Activated naive CD8-positive, alpha-beta T cell treated with anti-CD3 and anti-CD28 coated beads, Interleukin-2, amount 50 U/mL, for 16 hours (primary cell): ENCODE data around the gene TSPAN3.

Experiments
- DNase-seq: peaks from one replicate; pipeline ENCODE4 v3.0.0-alpha.2; 2020; ENCODE audit warnings: low read depth, low spot score

Gene TSPAN3

DNA sequence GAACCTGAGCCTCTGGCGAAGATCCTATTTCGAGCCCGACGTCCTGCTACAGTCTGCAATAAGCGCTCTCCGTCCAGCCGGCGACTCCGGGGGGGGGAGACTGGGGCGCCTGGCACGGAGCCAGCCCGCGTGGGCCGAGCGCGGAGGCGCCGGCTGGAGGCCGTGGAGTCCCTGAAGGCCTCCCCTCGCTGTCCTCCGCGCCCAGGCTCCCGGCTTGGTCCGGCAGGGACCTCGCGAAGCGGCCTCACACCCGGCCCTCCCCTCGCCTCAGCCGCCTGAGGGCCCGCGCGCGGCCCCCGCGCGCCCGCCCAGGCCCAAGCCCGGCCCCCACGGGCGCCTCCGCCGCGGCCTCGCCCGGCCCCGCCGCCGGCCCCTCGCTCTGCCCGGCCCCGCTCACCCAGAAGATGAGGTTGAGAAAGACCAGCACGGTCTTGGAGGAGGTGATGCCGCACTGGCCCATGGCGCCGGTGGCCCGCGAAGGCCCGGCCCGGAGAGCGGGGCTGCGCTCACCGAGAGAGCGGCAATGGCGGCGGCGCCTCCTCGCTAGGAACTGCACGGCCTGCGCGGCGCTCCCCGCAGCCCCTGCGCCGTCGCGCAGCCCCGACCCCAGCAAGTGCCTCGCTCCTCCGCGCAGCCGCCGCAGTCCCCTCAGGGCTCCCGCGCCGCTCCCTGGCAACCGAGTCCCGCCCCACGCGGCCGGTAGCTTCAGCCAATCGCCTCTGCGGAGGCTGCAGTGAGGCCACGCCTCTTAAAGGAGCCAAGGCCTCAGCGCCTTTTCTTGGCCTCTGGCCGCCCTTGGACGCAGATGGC, at the start of gene TSPAN3:
TSPAN3 (minus strand) TSS at position 615 of the 810 bp plus-strand sequence; CDS start at position 460, 155 bp downstream.
- DNase-seq = peak; percentile 89

DNA sequence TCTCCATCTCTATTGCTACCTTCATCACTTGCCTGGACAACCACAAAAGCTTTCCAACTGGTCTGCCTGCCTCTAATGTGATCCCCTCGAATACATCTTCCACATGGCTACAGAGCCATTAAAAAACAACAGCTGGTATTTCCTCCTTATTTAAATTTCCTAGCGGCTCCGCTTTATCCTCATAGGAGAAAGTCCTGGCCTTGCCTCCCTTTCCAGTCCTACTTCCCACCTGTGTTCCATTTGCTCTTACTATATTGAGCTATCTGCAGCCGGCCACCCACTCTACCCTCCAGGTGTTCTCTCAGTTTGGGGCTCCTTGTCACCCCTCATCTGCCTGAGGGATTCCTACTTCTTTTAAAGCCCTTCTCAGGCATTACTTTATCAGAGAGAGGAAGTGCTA, 49.7 kb upstream of the TSPAN3 start:
- DNase-seq = no peak

DNA sequence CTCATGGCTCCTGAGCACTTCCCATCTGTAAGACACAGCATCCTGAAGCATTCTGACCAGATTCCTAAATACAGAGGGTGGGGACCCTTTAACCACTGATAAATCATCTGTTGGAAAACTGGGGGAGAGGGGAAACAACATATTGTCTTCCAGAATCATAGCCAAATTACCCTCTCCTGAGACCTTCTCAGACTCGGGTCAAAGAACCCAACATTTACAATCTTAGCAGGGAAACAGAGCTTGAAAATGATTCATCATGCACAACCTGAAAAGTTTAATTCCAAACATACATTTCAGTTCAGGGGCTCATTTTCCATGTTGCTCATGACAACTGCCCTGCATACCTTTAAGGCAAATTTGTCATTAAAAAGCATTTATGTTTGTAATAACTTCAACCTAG, 48.5 kb upstream of the TSPAN3 start:
- no peak for DNase-seq

DNA sequence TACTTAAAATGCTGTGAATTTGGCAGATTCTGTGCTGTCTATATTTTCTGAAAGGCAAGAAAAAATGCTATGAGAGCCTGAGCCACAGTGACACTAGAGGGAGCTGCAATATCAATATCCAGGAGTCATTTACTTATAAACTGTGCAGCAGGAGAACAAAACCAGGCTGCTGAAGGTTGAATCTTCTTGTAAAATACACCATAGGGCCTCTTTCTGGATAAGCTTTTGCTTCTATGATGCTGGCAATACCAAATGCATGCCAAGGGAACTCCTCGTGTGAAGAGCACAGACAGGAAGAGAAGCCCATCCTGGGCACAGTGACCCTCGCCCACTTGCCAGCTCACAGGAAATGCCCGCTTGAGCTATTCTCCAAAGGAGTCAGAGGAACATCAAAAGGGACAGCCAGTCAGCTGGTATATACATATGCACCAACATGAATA, 48.0 kb upstream of the TSPAN3 start:
- DNase-seq = no peak

DNA sequence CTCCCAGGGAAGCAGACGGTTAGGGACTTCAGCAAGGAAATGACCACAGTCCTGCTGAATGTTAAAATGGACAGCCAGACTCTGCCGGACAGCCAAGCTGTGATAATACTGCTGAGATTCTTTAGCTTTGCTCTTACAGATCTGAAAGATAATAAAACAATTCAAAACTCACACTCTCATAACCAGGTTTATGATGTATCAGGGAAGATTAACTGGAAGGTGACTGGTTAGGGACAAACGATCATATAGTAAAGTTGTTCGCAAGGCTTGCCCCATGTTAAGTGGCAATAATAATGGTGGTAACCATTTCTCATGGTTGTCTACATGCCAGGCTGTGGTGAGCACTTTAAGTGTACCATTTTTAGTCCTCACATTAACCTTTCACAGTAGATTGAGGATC, 44.3 kb upstream of the TSPAN3 start:
- DNase-seq = no peak

DNA sequence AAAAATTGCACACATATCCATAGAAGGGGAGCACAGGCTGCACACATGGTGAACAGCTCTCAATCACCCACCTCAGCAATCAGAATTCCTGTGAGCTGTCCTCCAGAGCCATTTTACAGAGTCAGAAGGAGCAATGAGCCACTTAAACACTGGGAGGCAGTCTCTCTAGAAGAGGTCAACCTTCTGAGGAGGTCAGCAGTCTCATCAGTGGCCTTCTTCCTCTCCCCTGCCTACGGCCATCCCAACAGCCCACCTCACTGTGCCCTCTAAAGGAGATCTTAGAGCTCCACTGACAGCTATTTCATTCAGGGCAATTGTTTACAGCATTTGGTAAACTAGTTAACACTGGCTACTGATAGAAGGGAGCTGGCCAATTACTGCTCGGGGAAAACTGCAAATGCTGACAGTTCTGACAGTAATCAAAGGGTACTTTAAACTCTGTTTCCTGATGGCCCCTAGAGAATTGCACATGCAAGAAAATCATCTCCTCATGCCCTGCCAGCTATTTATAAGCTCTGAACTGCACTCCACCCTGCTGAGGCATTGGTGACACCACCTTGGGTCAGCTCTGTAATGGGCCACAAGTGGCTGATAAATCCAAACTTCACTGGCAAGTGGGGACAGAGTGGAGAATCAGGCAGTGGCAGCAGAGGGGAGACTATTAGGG, 42.1 kb upstream of the TSPAN3 start:
- DNase-seq = no peak

DNA sequence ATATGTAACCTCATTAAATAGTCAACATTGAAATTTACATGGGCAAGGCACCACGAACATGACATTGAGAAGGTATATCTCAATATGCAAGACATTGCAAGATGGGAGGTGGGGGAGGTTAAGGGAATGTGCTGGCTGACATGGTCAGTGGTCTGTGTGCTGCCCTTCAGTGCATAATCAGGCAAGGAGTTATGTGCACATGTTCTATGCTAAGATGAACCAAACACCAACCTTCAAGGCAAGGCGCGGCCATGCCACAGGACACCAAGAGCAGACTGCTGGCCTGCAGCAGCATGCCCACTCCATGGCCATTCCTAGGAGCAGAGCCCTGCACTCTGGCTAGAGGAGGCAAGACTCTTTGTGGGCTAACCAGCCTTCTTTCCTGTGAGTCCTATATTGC, 40.9 kb upstream of the TSPAN3 start:
- DNase-seq = no peak

DNA sequence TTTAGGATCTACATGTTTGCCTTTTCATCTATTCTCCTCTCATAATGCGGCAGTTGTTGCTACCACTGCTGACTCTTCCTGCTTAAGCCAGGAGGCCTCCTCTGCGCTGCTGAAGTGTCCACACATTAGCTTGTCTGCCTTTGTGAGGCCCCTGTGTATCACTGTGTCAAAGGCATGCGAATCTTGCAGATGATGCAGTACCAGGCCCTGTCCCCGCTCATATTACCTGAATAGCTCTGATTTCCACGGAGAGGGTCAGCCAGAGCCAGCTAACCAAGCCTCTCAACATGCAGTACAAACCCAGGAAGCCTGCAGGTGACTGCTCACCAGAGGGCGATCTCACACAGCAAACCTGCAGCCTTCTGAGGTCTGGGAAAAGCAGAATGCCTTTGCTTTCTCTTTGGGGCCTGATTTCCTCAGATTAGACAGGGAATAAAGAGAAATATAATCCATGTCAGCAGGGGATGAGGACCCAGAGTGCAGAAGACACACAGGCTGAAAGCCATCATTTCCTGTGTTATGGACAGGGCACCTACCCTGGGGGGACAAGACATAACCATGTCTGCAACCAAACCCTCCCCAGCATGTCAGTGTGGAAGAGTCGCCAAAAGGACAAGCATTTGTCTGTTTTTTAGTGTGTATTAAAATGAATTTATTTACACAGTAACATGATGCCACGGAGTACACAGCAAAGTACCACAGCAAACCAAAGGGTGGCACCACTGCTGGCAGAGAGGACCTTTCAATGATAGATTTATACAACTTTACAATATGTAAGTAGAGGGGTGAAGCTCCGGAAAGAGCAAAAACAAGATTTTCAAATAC, 36.8 kb upstream of the TSPAN3 start:
- DNase-seq = no peak

DNA sequence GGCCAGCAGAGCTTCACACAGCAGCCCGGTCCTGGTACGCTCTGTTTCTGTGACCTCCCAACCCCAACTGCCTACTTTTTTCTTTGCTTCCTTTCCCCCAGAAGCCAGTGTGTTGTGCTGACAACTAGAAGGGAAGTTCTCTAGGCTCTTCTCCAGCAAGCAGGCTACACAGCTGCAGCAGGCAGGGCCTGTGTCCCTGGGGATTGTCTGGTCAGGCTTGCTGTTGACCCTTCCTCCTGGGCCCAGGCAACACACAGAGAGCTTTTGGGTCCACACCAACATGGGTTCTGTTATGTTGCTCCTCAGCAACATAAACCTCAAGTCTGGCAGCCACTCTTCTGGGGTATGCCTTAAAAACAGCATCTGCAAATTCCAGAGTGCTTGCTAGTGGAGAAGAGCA, 36.2 kb upstream of the TSPAN3 start:
- no peak for DNase-seq

DNA sequence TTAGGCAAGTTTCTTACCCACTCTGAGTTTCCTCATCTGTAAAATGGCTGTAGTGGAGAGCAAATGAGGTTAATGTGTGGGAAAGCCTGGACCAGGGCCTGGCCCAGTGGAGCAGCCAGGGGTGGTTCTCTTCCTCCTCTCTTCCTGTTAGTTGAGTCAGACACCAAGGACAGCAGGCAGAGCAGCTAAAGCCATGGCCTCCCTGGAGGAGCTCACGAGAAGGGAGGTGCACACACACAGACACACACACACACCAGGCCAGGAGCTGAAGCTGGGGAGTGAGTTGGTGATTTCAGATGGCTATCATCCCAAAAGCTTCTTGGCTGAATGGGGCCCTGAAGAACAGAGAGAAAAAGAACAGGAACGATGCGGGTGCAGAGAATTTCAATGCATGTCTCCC, 33.2 kb upstream of the TSPAN3 start:
- DNase-seq = no peak

DNA sequence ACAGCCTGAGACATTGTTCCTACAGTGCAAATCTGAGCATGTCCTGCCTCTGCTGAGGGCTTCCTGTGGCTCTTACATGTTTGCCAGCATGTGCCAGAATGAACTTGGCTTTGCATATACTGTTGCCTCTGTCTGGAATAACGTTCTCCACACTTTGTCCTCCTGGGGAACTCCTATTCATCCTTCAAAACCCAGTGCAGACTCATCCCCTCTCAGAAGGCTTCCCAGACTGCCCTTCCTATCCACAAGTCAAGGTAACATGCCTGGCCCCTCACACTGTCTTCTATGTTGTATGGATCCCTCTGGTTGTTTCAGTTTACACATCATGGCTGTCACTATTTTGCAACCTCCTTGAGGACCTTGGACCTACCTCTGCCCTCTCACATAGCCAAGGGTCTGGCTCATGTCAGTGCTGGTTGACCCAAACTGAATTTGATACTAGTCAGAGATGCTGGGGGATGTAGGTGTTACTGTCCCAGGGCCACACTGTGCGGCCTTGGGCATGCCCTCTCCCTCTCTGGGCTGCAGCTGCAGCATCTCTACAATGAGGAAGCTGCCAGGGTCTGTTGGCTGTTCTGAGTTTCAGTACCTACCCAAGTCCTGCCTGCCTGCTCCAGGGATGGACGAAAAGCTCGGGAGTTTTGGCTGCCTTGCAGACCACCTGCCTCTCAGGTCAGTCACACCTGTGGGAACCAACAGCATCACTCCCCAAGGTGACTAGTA, 29.0 kb upstream of the TSPAN3 start:
- no peak for DNase-seq

DNA sequence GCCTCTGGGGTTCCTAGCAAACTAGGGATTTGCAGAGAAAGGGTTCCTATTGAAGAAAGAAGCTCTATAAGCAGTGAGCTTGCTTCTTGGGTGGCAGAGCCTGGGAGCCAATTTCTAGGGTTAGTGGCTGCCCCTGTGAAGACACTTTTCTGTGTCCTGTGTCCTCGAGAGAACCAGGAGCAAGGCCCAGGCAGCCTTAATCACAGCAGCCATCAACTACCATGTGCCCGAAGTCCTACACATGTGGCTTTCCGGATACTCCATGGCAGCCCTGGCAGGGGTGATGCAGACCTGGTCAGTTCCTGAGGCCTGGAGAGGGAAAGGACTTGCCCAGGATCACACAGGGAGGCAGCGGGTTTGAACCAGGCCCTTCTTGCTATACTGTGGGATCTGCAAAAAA, 27.7 kb upstream of the TSPAN3 start:
- no peak for DNase-seq

DNA sequence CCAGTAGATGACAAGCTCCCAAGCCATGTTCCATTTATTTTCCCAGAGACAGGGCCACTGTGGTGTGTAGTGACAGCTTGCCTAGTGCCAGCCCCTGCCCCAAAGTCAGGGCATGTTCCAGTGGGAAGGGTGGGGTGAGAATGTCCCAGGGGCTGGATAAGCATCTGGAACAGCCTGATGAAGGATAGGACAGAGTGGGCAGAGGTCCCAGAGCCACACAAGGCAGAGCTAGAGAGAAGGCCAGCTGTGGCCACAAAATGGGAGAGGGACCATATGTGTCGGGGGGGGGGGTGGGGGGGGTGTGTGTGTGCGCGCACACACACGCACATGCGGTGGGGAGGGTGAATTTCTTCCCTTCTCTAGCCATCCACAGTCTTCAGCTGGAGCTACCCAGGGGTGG, 27.0 kb upstream of the TSPAN3 start:
- DNase-seq = no peak

DNA sequence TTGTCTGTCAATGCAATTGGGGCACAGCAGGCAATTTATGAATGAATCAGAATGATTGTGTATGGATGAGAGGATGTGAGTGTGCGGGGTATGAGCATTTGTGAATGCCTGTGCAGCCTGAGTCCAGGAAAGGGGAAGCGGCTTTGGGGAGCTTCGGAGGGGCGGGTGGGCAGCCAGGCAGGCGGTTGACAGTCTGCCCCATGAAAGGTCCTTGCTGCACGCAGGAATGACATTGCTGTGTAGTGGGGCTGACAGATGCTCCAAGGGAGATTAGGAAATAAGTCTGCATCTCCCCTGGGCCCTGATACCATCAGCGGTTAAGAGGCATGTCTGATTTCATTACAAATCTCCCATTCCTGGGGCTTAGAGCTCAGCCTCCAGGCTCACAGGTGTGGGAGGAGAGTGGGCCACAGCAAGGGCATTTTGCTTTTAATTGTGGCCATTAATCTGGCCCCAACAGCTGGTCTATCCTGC, 26.4 kb upstream of the TSPAN3 start:
- no peak for DNase-seq

DNA sequence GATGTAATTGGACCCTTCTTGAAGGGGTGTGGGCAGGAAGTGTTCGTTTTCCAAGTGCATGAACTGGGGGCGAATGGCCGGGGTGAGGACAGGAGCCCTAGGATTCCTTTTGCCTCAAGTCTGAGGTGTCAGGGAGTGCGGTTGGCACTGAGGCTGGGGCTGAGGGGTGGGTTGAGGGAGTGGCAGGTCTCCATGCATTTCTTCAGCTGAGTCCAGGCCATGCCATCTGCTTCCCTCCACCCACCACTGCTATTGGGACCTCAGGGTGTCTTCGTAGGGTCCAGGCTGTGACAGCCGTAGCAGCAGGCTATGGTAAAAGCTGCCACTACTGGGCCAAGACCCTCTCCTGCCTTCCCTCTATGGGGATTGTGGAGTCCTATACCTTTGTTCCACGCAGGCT, 25.6 kb upstream of the TSPAN3 start:
- no peak for DNase-seq

DNA sequence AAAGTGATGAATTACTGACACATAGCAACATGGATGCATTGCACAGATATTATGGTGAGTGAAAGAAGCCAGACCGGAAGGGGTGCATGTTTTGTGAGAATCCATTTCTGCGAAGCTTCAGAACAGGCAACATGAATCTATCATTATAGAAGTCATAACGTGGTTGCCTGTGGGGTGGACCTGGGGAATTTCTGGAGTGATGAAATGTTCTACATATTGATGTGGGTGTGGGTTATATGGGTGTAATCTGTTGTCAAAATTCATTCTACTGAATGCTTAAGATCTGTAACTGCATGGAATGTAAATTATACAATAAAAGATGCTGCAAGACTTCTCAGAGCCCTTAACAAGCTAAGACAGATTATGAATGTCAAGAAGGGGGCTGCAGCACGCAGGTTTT, 25.2 kb upstream of the TSPAN3 start:
- no peak for DNase-seq

DNA sequence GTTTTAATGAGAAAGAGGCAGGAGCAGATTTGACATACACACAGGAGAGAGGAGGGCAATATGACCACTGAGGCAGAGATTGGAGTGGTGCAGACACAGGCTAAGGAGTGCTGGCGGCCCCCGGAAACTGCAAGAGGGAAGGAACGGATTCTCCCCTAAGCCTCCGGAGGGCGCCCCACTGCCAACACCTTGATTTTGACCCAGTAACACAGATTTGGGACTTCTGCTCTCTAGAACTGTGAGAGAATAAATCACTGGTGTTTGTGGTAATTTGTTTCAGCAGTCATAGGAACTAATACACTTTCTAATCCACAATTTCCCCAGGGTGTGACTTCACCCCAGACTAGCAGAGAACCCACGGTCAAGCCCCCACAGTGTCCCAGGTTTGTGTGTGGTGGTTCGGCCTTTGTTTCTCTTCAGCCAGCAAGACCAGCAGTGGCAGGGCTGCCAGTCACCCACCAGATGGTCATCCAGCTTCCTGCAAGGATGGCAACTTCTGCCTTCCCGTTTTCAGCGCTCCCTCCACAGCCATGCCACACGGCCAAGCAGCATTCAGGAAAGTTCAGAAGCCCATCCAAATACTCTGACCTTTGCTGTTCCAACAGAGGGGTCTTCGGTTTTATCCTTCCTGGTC, 23.6 kb upstream of the TSPAN3 start:
- no peak for DNase-seq

DNA sequence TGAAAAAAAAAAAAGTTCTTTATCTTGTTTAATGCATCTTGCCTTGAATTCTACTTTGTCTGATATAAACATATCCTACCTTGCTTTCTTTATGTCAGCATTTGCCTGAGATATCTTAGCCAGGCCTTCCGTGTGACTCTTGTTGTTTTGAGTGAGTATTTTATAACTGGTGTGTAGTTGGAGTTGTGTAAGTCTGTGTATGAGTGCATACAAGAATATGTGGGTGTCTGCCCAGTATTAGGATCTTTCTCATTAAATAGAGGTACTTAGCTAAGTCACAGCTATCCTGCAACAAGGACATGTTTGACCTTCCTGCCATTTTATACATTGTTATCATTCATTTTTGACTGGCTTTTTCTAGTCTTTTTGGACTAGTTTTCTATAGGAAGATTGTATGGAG, 22.5 kb upstream of the TSPAN3 start:
- no peak for DNase-seq

DNA sequence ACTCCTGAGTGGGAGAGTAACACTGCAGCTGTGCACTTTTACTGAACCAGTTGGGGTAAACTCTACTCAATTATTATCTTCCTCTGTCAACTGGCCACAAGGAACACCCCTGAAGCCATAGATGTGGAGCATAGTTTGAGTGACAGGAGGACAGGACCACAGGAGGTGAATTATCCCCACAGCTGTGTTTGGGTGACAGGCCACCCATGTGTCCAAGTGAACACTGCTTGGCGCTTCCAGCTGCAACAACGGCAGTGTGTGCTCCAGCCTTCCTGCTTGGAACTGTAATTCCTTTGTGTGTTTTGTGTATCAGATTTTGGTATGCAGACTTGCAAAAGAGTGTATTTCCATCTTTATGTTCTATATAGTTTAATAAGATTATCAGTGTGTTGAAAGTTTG, 20.2 kb upstream of the TSPAN3 start:
- DNase-seq = no peak

DNA sequence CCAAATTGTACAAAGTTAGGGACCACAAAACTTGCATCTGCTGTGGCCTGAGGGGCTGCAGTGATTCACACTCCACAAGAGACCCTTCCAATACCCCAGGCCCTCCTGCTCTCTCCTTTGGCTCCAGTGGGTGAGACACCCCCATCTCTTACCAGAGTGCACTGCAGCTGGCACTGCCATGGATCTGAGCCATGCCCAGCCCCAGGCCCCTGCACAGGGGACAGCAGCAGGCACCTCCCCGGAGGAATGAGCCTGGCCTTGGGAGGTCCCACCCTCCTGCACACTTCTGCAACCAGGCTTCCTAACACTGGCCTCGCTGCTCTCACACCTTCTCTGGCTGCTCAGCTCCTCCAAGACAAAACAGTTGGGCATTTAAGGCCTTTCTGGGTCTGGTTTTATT, 16.3 kb upstream of the TSPAN3 start:
- no peak for DNase-seq

DNA sequence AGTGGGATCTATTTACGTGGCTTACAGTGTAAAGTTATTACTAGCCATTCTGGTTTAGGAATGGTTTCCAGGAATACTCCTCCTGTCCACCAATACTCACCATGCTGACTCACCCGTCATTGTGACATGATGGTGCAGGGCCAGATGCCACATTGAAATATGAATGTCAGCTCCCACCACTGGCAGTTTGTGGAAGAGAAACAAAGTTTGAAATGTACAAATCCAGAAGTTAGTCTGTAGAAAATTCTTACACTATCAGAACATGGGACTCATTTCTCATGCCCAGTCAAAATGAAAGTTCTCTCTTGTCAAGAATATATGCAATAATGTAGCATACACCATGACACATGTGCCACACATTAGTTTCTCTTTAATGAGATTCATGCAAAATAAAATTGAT, 14.4 kb upstream of the TSPAN3 start:
- no peak for DNase-seq
